Measurements from ENCODE around the gene CSNK1G2.
A peak's percentile ranks its signal among the peaks of the same experiment; 100 is the strongest.

Gene CSNK1G2

GRCh38 chr19:1991018-1991913 is 50.3 kb downstream of the CSNK1G2 start:
- no peak for DNase-seq

- DNase-seq: no peak
These were observed 51.8 kb downstream of the CSNK1G2 start for GRCh38 chr19:1992759-1993260.

- no peak for DNase-seq
These were observed 56.6 kb downstream of the CSNK1G2 start for GRCh38 chr19:1997353-1998233.

GRCh38 chr19:1998712-1999708 is 58.0 kb downstream of the CSNK1G2 start:
- no peak for DNase-seq

- DNase-seq: no peak
These were observed 59.0 kb downstream of the CSNK1G2 start for GRCh38 chr19:1999856-2000515.

GRCh38 chr19:2003874-2004273 is 62.9 kb downstream of the CSNK1G2 start:
- no peak for DNase-seq

GRCh38 chr19:2010135-2010668 is 69.2 kb downstream of the CSNK1G2 start:
- no peak for DNase-seq

- DNase-seq: no peak
These were observed 70.2 kb downstream of the CSNK1G2 start for GRCh38 chr19:2011169-2011568.

- DNase-seq: no peak
These were observed 72.1 kb downstream of the CSNK1G2 start for GRCh38 chr19:2012941-2013682.

GRCh38 chr19:2013683-2013961 is 72.7 kb downstream of the CSNK1G2 start:
- DNase-seq: no peak

- no peak for DNase-seq
These were observed 73.2 kb downstream of the CSNK1G2 start for GRCh38 chr19:2014131-2014571.

- DNase-seq: no peak
These were observed 74.0 kb downstream of the CSNK1G2 start for GRCh38 chr19:2014731-2015607.

GRCh38 chr19:2015608-2015950 is 74.6 kb downstream of the CSNK1G2 start, which contains the start of gene BTBD2:
TSS of gene BTBD2 (minus strand) at chr19:2015714. CDS start at chr19:2015703, 11 bp downstream.
- DNase-seq: peak; percentile 81

- peak; percentile 83 for DNase-seq
These were observed 75.3 kb downstream of the CSNK1G2 start for GRCh38 chr19:2016041-2016807.

GRCh38 chr19:2018752-2019151 is 77.8 kb downstream of the CSNK1G2 start:
- no peak for DNase-seq

GRCh38 chr19:2021453-2022140 is 80.6 kb downstream of the CSNK1G2 start:
- no peak for DNase-seq

- no peak for DNase-seq
These were observed 81.3 kb downstream of the CSNK1G2 start for GRCh38 chr19:2022289-2022688.

GRCh38 chr19:2026770-2027169 is 85.8 kb downstream of the CSNK1G2 start:
- no peak for DNase-seq
